ENCODE measurements around the gene SRGAP2C.
"Not testable (repeated sequence)": the region's sequence is repeated elsewhere in the genome, so short reads cannot be mapped to it uniquely, and the experiment has no call there.

The SRGAP2C gene

DNA sequence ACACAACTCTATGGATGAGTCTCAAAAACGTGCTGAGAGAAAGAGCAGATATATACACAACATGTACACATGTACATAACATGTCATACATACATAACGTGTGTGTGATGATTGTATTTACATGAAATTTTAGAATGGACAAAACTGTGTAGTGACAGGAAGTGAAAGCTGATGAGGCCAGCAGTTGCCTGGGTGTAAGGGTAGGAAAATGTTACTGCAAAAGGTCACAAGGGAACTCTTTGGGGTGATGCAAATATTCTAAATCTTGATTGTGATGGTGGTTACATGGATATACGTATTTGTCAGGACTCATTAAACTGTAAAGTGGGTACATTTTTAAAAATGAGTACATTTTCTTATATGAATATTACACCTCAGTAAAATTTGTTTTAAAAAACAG, 236.7 kb downstream of the SRGAP2C start:
- DNase-seq (ENCODE audit: low spot score): peak; percentile 34

DNA sequence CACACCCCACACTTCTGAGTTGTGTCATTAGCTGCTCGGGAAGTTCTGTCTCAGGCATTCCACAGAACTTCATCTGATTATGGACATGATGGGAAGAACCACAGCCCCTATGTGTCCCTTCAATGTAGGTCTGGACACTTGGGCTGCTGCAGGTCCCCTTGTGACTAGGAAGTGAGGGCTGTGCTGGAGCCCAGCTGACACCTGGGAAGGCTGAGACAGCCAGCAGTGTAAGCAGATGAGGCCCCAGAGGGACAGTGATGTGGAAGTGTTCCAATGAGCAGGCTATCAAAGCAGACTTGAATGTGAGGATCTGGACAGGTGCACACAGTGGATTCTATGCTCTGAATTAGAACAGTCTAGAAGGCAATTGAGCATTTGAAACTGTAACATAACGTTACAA, 239.2 kb downstream of the SRGAP2C start:
- DNase-seq (ENCODE audit: low spot score): not testable (repeated sequence)

DNA sequence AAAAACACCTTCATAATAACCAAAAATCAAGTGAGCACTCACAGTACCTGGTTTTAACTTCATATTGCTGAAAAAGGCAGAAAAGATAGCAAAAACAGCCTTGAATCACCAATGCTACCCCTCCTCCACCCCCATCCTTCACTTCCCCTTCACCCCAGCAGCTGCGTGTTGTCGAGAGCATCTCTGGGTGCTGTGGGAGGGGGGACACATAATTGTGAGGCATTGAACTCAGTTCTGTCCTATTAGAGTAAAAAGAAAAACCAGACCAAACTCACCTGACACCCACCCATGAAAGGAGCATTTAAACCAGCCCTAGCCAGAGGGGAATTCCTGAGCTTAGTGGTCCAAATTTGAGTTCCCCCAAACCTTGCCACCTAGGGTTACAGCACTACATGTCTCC, 248.7 kb downstream of the SRGAP2C start:
- not testable (repeated sequence) for DNase-seq (ENCODE audit: low spot score)

DNA sequence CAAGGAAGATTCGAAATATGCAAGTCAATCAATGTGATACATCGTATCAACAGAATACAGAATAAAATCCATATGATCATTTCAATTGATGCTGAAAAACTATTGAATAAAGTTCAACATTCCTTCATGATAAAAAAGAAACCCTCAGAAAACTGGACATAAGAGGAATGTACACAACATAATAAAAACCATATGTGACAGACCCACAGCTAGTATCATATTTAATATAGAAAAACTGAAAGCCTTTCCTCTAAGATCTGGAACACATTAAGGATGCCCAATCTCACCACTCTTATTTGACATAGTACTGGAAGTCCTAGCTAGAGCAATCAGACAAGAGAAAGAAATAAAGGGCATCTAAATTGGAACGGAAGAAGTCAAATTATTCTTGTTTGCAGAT, 254.1 kb downstream of the SRGAP2C start:
- DNase-seq (ENCODE audit: low spot score): not testable (repeated sequence)

DNA sequence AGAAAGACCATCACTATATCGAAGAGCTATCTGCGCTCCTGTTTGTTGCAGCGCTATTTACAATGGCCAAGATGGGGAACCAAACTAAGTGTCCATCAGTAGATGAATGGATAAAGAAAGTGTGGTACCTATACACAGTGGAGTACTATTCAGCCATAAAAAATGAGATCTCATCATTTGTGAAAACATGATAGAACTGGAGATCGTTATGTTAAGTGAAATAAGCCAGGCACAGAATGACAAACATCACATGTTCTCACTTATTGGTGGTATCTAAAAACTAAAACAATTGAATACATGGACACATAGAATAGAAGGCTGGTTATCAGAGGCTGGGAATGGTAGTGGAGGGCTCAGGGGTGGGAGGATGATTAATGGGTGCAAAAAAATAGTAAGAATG, 256.2 kb downstream of the SRGAP2C start:
- DNase-seq (ENCODE audit: low spot score): no peak

Measured in NAMALWA (cell line).